ENCODE results near the gene C12orf57. TPM values are rescaled to one million over a fixed set of nuclear protein-coding genes. Genes with fewer than 3 reads are reported as not detected.

Gene C12orf57
- total and polyA plus RNA-seq, 8 donors, result 155 to 621 (median 430) TPM

DNA sequence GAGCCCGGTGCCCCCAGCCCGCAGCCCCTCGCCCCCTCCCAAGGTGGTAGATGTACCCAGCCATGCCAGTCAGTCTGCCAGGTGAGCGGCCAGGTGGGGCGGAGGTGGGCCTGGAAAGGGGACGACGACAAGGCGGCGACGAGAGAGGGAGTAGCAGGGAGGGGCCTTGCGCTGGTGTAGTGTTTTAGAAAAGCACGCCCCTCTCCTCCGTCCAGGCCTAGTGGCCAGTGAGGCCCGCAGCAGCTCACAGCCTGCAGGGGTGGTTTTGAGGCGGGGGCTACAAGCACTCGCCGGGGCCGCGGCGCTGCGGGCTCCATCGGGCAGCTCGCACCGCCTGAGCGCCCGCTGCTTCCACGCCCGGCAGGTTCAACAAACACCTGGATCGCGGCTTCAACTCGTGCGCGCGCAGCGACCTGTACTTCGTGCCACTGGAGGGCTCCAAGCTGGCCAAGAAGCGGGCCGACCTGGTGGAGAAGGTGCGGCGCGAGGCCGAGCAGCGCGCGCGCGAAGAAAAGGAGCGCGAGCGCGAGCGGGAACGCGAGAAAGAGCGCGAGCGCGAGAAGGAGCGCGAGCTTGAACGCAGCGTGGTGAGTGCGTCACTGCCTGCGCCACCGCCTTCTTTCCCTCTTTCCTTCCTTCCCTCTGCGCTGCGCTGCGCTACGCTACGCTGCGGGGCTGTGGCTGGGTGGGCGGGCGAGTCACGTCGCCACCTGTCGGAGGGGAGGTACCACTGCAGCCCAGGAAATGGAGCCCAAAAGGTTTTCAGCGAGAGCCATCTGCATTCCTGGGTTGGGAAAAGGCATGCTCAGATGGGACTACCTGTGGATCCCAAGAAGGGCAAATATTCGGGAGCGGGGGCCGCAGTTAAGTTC lies 6.1 kb upstream of the C12orf57 start:
- 0 to 1% (median 1%) methylated on average over 29 to 80 of the region's 80 CpGs for WGBS, 5 donors
- Histone ChIP-seq H3K27me3 (no peaks in the 10 kb centered on the region), H3K4me1 (peaks cover 31 to 90% (median 65%) of the 10 kb centered on the region in 4 donors), H3K9me3 (no peaks in the 10 kb centered on the region), H3K27ac (peak overlapping the region; percentile 91 to 98 (median 92)), H3K4me3 (peak overlapping the region; percentile 56 to 72 (median 62)), H3K36me3 (peaks cover 33 to 72% (median 66%) of the 10 kb centered on the region in 4 donors)
- peak; percentile 95 to 100 (median 99) for TF ChIP-seq POLR2AphosphoS5 (IDR thresholded peaks at IDR 0.05)
- peak in 2 of 4 donors; percentile 45 to 61 for TF ChIP-seq POLR2A (IDR thresholded peaks at IDR 0.05)
- TF ChIP-seq EP300 (IDR thresholded peaks at IDR 0.05), result no peak
- TF ChIP-seq CTCF (IDR thresholded peaks at IDR 0.05), result peak in 6 of 7 experiments; percentile 19 to 98 (median 96)
- DNase-seq, result peak; percentile 95 to 98
- intact Hi-C loops (cut with DNase I; ENCODE audit: low total_unique reads), result no loop called here

GRCh38 chr12:6938353-6939190 lies 5.2 kb upstream of the C12orf57 start:
- Histone ChIP-seq H3K4me1 (peaks cover 31 to 89% (median 66%) of the 10 kb centered on the region in 4 donors), H3K4me3 (peak overlapping the region in 3 of 4 donors; percentile 56 to 72 (median 63)), H3K27ac (peak overlapping the region; percentile 91 to 98 (median 92)), H3K27me3 (no peaks in the 10 kb centered on the region), H3K9me3 (no peaks in the 10 kb centered on the region), H3K36me3 (peaks cover 33 to 67% (median 59%) of the 10 kb centered on the region in 4 donors)
- peak in 1 of 2 donors; percentile 43 for DNase-seq
- WGBS, 5 donors, result 80 to 86% (median 81%) methylated on average over 30 to 32 of the region's 32 CpGs
- intact Hi-C loops (cut with DNase I; ENCODE audit: low total_unique reads), result no loop called here
- peak in 2 of 3 donors; percentile 16 to 20 for TF ChIP-seq POLR2AphosphoS5 (IDR thresholded peaks at IDR 0.05)
- no peak for TF ChIP-seq POLR2A (IDR thresholded peaks at IDR 0.05)

GRCh38 chr12:6939191-6939540 lies 4.7 kb upstream of the C12orf57 start:
- H3K4me1 ChIP-seq, result peaks cover 30 to 85% (median 64%) of the 10 kb centered on the region in 4 donors
- H3K4me3 ChIP-seq, result no peak overlapping the region
- H3K27me3 ChIP-seq, result no peaks in the 10 kb centered on the region
- intact Hi-C loops (cut with DNase I; ENCODE audit: low total_unique reads), result no loop called here
- H3K27ac ChIP-seq, result peak overlapping the region in 2 of 5 donors; percentile 97 to 98
- peaks cover 30 to 61% (median 53%) of the 10 kb centered on the region in 4 donors for H3K36me3 ChIP-seq
- 67 to 76% (median 72%) methylated on average over 2 of the region's 2 CpGs for WGBS, 5 donors
- TF ChIP-seq EP300 (IDR thresholded peaks at IDR 0.05) (no peak), POLR2AphosphoS5 (IDR thresholded peaks at IDR 0.05) (no peak), CTCF (IDR thresholded peaks at IDR 0.05) (no peak), POLR2A (IDR thresholded peaks at IDR 0.05) (no peak)
- no peaks in the 10 kb centered on the region for H3K9me3 ChIP-seq
- no peak for DNase-seq

GRCh38 chr12:6941267-6941666 lies 2.6 kb upstream of the C12orf57 start:
- DNase-seq, result peak in 1 of 2 donors; percentile 45
- Histone ChIP-seq H3K9me3 (no peaks in the 10 kb centered on the region), H3K4me3 (no peak overlapping the region), H3K4me1 (peaks cover 48 to 85% (median 75%) of the 10 kb centered on the region in 4 donors), H3K27me3 (no peaks in the 10 kb centered on the region), H3K36me3 (peaks cover 13 to 50% (median 40%) of the 10 kb centered on the region in 4 donors), H3K27ac (peak overlapping the region in 3 of 5 donors; percentile 97 to 99 (median 97))
- TF ChIP-seq POLR2AphosphoS5 (IDR thresholded peaks at IDR 0.05) (peak in 1 of 3 donors; percentile 15), CTCF (IDR thresholded peaks at IDR 0.05) (no peak)
- intact Hi-C loops (cut with DNase I; ENCODE audit: low total_unique reads), result loop anchor here (10.0 kb wide), 1 partner anchor 174 kb away; no protein-coding TSS in a partner anchor
- 71 to 84% (median 83%) methylated on average over 7 to 12 of the region's 12 CpGs for WGBS, 5 donors
